Tracheal epithelial cell (primary cell): ENCODE data around the gene APOOL. TPM values are rescaled to one million over a fixed set of nuclear protein-coding genes. Genes with fewer than 3 reads are reported as not detected.

Experiments used
- total RNA-seq: library from RNA; depleted of rRNA; stranded (reverse); fragments of >200 nt; gene quantifications from 2 replicates; pipeline ENCODE4 v1.2.1, GENCODE V29; 2014

The APOOL gene
- total RNA-seq = 4.6 and 9.4 TPM in 2 replicates

GRCh38 chrX:85003655-85004244, at the start of gene APOOL:
APOOL (plus strand) TSS chrX:85003877; CDS start chrX:85003913, 36 bp downstream.

Other genes with a start within 250 kb of the APOOL start
- not detected in 2 replicates for gene SATL1, start 239.9 kb downstream of the APOOL start, total RNA-seq
- 2.3 and 3.9 TPM in 2 replicates for gene ZNF711, start 240.1 kb downstream of the APOOL start, total RNA-seq